ENCODE data around the gene SCAPER.
"Not testable (repeated sequence)": the region's sequence is repeated elsewhere in the genome, so short reads cannot be mapped to it uniquely, and the experiment has no call there.

The SCAPER gene

DNA sequence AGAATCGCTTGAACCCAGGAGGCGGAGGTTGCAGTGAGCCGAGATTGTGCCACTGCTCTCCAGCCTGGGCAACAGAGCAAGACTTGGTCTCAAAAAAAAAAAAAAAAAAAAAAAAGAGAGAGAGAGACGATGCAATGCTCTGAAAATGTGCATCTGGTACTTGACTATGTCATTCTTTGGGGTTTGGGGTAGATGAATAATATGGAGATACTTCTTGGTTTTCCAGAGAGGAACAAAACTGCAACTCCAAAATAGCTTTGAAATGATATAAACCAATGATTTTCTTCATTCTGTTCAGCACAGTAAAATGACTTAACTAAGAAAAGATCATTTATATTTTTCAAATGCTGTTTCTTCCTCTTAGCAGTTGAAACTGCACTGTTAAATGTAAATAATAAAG is 409.7 kb downstream of the SCAPER start:
- DNase-seq (ENCODE audit: low spot score), result no peak

DNA sequence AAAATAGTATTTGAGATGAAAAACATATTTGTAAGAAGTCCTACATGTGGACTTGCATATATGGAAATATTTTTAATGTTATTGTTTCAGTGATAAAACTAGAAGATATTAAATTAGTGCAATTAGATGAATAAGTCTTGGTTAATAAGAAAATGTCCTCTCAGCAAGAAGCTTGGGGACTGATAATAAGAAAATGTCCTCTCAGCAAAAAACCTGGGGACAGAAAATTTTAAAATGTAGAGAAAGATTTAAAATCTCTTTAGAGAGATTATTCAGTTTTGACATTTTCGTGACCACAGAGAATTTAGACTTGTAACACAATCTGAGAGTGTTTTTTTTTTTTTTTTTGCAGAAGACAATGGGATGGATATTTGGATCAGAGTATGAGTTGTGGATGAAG is 412.6 kb downstream of the SCAPER start:
- no peak for DNase-seq (ENCODE audit: low spot score)

DNA sequence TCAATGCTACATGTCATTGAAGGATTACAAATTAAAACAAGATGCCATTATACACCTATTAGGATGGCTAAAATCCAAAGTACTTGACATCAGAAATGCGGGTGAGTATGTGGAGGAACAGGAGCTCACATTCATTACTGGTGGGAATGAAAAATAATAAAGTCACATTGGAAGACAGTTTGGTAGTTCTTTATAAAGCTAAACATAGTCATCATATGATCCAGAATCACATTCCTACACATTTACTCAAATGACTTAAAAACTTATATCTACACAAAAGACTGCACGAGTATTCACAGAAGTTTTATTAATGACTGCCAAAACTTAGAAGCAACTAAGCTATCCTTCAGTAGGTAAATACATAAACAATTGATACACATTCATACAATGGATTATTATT is 421.4 kb downstream of the SCAPER start:
- no peak for DNase-seq (ENCODE audit: low spot score)

DNA sequence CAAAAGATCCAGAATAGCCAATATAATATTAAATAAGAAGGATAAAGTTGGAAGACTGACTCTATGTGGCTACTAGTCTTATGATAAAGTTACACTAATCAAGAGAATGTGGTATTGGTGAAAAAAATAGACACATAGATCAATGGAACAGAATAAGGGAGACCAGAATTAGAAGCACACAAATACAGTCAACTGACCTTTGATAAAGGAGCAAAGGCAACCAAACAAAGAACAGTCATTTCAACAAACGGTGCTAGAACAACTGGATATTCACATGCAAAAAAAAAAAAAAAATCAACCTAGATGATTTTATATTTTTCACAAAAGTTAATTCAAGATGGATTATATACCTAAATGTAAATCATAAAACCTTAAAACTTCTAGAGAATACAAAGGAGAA is 422.1 kb downstream of the SCAPER start:
- DNase-seq (ENCODE audit: low spot score), result no peak

DNA sequence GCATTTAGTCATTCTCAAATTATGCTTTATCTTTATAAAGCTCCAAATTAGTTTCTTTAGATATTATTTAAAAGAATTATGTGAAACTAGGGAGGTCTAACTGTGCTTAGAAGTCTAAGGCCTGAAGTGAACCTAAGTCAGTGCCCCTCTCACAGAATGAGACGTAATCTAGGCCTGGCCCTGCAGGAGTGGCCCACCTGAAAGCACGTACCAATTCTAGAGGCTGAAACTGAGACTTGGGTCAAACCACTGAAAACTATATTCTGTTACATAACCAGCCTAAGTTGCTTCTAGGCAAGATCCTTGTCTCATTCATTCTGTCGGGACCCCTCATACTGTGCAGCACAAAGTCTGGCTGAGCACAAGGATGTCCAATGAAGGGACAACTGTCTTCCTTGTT is 424.9 kb downstream of the SCAPER start:
- DNase-seq (ENCODE audit: low spot score), result no peak

DNA sequence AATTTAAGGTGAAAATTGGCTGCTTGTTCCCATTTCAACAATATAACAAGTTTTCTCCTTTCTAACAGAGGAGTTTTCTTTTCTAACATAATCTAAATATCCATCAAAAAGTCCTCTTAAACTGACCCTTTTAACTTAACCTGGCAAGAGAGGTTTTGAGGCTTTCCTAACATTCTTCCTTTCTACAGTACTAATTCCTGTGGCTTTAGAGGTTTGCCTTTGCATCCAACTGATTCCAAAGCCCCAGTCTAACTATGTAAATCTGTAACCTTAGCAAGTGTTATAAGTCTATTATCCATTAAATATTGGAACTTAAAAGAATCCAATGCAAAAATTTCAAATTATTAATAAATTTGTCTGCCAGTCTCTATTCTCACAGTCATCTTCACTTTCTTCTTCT is 434.4 kb downstream of the SCAPER start:
- DNase-seq (ENCODE audit: low spot score), result peak; percentile 38

DNA sequence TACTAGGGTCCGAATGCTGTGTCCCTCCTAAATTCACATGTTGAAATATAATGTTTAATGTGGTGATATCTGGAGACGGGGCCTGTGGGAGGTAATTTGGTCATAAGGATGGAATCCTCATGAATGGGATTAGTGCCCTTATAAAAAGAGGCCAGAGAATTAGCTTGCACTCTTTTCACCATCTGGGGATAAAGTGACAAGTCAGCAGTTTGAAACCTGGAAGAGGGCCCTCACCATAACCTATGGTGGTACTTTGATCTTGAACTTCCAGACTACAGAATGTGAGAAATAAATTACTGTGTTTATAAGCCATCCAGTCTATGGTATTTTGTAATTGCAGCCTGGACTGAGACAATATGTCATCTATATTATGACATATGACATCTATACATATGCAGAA is 436.4 kb downstream of the SCAPER start:
- no peak for DNase-seq (ENCODE audit: low spot score)

DNA sequence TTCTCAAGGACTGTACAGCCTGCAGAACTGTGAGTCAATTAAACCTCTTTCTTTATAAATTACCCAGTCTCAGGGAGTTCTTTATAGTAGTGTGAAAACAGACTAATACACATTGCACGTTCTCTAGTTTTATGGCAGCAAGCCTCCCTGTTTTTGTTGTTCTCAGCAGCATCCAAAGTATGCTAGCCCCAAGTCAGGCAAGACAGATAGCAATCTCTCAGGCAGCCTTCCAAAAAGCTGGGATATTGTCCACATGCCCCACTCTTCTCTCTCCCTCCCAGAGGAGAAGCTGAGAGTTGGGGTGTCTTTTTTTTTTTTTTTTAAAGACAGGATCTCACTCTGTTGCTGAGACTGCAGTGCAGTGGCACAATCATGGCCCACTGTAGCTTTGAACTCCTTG is 438.0 kb downstream of the SCAPER start:
- no peak for DNase-seq (ENCODE audit: low spot score)

DNA sequence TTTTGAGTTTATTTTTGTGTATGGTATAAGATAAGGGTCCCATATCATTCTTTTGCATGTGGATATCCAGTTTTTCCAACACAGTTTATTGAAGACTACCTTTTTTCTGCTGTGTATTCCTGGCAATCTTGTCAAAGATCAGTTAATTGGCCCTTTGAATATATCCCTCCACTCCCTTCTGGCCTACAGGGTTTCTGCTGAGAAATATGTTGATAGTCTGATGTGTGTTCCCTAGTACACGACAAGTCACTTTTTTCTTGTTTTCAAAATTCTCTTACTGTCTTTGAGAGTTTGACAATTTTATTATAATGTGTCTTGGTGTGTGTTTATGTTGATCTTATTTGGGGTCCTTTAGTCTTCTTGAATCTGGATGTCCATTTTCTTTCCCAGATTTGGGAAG is 439.4 kb downstream of the SCAPER start:
- DNase-seq (ENCODE audit: low spot score), result no peak

DNA sequence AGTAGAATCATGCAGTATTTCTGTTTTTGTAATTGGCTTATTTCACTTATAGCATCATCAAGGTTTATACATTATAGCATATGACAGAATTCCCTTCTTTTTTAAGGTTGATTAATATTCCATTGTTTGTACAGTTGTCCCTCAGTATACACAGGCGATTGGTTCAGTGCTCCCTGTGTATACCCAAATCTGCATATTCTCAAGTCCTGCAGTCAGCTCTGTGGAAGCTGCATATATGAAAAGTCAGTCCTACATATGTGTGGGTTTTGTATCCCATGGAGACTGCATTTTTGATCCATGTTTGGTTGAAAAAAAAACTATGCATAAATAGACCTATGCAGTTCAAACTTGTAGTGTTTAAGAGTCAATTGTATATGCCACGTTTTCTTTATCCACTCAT is 440.9 kb downstream of the SCAPER start:
- no peak for DNase-seq (ENCODE audit: low spot score)

DNA sequence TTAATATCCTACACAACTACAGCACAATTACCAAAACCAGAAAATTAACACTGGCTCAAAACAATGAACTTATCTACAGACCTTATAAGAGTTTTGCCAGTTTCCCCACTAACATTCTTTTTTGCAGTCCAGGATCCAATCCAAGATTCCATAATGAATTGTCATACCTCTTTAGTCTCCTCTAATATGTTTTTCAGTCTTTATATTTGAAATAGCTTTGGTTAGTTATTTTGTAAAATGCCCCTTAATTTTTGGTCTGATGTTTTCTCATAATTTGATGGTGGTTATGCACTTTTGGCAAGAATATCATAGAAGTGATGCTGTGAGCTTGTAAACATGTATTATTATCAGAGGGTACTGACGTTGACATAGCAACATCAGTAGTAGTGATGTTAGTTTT is 444.3 kb downstream of the SCAPER start:
- peak; percentile 21 for DNase-seq (ENCODE audit: low spot score)

DNA sequence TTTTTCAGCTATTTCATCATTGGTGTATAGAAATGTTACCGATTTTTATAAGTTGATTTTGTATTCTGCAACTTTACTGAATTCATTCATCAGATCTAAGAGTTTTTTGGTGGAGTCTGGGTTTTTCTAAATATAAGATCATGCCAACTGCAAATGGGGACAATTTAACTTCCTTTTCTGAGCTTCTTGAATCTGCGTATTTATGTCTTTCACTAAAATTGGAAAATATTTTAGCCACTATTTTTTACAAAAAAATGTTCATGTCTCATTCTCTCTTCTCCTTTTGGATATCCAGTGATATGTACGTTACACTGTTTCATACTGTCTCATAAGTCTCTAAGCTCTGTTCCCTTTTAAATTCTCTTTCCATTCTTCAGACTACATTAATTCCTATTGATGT is 444.8 kb downstream of the SCAPER start:
- DNase-seq (ENCODE audit: low spot score), result no peak

DNA sequence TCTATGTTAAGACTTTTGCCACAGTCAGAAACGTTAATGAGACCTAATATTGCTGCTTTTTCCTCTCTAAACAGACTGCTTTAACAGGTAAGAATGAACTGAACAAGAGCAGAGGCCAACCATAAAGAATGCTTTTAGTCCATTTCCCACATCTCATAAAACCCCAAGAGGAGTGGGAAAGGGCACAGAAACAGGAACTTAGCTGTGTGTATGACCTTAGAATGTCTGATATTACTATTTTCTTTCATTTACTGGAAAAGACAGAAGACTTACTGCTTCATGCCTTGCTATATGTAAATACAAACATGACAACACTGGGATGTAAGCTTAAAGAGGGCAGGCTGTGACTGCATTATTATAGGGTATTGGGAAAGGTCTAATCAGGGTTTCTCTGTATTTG is 453.6 kb downstream of the SCAPER start:
- DNase-seq (ENCODE audit: low spot score), result no peak

DNA sequence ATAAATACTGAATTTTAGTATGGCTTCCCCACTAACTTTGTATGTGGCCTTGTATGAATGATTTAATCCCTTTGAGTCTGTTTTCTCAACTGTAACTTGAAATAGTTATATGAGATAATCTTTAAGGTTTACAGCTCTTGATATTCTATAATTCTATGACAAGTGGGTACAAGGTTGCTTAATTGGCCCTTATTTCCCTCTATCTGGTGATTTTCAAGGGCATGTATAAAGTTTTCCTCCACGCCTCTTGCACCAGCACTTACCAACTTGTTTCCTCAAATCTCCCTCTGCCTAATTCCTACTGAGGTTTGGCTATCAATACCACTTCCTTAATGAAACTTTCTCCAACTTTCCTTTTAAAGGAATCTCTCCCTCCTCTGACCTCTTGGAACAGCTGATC is 455.7 kb downstream of the SCAPER start:
- no peak for DNase-seq (ENCODE audit: low spot score)

DNA sequence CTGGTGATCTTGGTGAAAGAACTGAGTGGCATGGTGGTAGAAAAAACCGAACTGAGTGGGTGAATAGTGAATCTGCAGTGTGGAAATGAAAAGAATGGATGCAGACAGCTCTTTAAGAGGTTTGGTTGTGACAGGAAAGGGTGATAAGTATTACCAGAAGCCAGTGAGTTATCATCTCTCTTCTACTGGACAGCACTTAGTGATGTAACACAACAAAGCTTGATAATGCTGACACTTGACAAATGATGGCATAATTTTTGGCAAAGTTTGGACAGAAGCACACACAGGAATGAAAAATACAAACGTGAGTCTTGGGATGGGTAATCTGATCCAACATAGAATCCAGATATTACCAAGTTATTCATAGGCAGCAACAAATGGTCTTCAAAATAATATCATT is 456.4 kb downstream of the SCAPER start:
- no peak for DNase-seq (ENCODE audit: low spot score)

DNA sequence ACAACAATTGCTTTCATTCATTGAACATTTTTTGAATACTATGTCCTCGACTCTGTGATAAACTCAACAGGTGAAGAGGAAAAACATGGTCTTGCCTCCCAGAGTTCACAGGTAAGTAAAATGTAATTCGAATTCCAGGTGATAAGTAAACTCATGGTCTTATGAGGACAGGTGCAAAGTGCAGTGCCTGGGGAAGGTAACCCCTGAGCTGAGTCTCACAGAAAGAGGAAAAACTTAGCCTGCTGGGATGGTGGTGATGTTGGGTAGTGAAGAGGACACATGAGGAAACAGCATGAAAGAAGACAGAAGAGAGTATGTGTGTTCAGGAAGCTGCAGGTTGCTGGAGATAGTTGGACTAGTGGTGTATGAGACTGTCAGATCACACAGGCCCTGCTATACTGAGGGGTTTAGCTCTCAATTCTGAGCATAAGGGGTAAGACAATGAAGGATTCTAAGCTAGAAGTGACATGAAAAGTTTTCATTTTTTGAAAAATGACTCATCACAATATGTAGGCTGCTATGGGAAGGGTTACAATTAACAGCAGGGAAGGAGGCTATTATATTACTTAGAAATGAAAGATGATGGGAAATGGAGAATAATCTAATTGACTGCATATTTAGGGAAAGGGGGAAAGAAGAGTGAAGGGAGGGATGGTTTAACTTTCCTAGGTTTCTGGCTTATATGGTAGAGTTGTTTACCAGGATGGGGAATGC is 457.3 kb downstream of the SCAPER start:
- no peak for DNase-seq (ENCODE audit: low spot score)

DNA sequence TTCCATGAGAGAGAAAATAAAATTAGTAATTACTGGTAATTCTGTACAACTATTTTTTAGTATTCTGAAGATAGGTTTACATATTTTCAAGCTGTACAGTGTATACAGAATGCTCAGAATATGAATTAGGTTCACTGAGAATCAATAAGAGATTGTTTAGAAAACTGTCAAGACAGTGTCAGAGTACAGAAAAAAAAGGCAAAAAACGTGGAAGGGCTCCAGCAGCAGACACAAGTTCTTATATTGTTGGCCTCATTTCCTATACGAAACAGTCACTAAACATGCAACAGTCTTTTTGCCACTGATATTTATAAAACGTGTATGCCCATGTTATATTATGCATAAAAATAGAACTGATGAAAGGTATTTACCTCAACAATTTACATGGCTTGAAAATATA is 464.7 kb downstream of the SCAPER start:
- DNase-seq (ENCODE audit: low spot score), result no peak

DNA sequence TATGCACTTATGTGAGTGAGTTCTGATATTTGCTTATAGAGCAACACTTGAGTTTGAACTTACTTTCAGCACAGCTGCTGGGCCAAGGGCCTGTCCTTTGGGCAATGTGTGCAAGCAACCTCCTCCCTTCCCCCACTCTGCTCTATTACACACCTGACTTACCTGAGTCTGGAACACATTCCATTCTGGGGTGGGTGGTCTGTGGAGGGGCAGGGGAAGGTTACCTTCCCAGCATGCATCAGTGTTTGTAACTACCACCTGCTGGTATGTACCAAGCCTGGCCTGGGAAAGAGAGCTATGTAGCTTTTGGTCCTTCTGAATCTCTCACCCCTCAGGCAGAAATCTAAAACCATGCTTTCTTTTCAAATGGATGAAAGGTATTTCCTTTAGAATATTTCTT is 465.6 kb downstream of the SCAPER start:
- no peak for DNase-seq (ENCODE audit: low spot score)

DNA sequence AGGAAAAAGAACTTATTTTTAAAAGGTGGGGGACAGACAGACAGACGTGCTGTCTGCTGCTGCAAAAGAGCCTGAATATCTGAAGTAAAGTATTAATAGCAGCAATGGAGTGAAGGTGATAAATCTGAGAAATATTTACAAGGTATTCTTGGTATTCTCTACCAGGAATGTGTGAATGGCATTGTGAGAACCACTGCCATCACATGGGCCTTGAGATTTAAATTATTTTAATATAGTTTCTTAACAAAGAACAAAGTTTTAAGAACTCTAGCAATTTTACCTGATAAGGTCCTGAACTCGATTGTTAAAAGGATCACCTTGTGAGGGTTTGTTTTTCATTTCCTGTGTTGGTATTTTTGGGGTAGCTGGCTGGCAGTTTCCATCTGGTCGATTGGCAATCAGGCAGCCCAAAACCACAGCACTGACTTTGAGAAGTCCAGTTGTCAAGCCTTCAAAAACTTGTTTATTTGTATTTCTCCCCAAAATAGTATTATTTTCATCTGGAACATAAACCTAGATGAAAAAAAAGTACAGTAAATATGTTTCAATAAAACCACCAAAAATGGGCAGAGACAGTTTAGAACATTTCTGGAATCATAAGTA is 471.2 kb downstream of the SCAPER start:
- DNase-seq (ENCODE audit: low spot score), result peak; percentile 40

DNA sequence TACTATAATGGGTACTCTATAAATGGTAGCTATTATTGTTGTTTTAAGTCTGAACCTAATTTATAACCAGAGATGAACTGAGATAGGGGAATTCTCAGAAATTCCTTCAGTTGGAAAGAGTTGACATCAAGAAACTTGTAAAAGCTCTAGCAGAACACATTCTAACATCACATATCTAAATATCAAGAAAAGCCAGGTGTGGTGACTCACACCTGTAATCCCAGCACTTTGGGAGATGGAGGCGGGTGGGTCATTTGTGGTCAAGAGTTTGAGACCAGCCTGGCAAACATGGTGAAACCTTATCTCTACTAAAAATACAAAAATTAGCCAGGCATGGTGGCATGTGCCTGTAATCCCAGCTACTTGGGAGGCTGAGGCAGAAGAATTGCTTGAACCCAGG is 472.1 kb downstream of the SCAPER start:
- not testable (repeated sequence) for DNase-seq (ENCODE audit: low spot score)

DNA sequence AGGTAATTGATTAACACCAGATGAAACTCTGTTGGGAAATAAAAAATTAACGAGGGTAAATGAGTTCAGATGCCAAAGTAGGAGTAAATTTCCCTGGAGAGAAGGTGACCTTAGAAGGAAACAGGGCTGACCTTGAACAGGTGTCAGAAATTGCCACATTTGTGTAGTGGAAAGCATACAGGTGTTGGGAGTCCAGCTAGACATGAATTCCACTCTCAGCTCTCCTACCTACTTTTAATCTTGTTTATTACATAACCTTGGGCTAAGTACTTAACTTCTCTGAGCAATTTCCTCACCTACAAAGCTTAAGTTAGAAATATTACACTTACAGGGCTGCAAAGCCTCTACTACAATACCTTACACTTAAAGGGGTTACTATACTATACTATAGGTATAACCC is 472.5 kb downstream of the SCAPER start:
- no peak for DNase-seq (ENCODE audit: low spot score)

DNA sequence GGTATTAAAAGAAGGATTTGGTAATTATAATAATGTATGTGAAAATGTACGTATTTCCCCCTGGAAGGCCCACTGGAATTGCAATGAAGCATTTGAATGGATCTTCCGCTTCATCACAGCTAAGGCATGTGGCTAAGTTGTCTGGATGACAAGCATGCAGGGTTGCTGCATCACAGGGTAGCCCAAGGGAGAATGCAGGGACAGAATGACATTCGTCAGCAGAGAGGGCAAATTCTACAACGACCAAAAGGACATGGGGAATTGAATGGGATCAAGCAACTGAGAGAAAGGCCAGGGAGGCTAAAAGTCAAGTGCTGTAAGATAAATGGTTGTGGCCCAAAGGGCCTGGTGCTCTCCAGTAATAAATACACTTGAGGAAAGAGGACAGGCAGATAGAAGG is 473.2 kb downstream of the SCAPER start:
- no peak for DNase-seq (ENCODE audit: low spot score)

DNA sequence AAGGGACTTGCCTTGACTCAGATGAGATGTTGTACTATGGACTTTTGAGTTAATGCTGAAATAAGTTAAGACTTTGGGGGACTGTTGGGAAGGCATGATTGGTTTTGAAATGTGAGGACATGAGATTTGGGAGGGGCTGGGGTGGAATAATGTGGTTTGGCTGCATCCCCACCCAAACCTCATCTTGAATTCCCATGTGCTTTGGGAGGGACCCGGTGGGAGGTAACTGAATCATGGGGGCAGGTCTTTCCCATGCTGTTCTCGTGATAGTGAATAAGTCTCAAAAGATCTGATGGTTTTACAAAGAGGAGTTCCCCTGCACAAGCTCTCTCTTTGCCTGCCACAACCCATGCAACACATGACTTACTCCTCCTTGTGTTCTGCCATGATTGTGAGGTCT is 474.4 kb downstream of the SCAPER start:
- not testable (repeated sequence) for DNase-seq (ENCODE audit: low spot score)

DNA sequence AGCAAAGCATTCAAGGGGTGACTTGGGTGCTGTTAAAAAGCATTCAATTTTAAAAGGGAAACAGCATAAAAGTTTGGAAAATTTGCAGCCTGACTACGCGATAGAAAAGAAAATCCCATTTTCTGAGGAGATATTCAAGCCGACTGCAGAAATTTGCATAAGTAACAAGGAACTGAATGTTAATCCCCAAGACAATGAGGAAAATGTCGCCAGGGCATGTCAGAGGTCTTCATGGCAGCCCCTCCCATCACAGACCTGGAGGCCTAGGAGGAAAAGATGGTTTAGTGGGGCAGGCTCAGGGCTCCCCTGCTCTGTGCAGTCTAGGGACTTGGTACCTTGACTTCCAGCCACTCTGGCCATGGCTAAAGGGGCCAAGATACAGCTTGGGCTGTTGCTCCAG is 475.5 kb downstream of the SCAPER start:
- DNase-seq (ENCODE audit: low spot score), result no peak

Measured in AG20443 (cell line).